Myocyte (in vitro differentiated cells): ENCODE data around the gene ACTR1A. TPM values are rescaled to one million over a fixed set of nuclear protein-coding genes. Genes with fewer than 3 reads are reported as not detected.

Experiments used
- DNase-seq: peaks from one replicate; pipeline ENCODE4 v3.0.0-alpha.2; 2012; ENCODE audit warnings: low read depth
- total RNA-seq: library from RNA; depleted of rRNA; stranded (reverse); fragments of >200 nt; gene quantifications from 2 replicates; pipeline ENCODE4 v1.2.3, GENCODE V29; 2014

ACTR1A gene
- total RNA-seq, 1 donor from 2014 or later = 206 TPM

DNA sequence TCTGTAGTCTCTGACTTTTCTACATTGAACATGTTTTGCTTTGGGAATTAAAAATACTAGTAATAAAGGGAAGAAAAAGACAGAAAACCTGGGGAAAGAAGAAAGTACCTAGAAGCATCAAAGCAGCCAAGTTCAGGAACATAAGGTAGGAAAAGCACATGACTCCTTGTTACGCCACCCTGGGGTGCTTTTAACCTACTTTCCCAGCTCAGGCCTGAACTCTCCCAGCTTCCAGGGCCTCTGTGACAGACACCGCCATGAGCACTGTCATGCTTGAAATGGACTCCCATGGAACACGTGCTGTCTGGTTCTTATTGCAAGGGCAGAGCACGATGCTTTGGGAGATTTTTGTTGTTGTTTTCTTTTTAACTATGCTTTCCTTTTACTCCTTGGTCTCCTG, 11.4 kb downstream of the ACTR1A start:
- no peak for DNase-seq

DNA sequence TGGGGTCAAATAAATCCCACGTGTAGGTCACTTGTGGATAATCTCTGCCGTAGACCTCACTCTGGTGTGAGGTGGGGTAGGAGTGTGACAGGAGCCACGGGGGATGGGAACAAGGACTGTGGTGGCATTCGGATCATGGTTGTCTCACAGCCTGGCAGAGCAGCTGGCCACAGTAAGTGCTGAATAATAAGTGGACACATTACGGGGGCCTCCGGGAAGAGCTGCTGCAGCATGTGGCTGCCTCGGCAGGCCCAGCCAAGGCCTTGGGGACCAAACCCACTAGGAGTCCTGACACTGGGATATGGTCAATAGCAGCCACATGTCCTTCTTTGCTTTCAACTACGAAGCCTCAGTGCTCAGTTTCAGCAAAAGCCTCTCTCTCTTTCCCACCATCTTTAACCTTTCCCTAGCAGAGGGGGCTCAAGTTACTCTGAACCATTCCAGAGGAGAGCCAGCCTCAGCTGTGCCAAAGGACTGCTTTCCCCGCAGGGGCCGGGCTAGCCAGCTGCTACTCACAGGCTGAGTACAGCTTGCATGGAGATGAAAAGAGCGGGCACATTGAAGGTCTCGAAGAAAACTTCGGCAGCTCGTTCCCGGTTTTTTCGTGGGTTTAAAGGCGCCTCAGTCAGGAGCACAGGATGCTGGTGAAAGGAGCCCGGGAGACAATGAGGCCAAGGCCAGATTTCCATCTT, 17.3 kb downstream of the ACTR1A start:
- DNase-seq = peak; percentile 66

- DNase-seq = no peak
These were observed 18.5 kb downstream of the ACTR1A start for GRCh38 chr10:102484021-102484420.

DNA sequence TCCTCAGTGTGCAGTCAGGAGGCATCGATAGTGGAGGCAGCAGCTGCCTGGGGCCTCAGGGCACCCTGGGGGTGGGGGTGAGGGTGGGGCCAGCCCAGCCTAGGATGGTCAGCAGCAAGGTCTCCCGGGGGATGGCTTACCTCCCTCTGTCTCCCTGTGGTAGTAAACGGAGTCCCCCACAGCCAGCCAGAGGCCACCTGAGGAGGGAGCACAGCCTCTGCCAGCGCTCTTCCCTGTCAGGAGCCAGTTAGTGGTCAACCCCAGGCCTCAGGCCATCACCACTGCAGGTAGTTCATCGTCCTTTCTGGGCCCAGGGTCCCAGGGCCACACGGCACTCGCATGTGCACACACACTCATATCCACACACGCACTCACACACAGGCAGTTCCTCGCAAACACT, 22.1 kb downstream of the ACTR1A start:
- DNase-seq = no peak

- DNase-seq = no peak
These were observed 22.9 kb downstream of the ACTR1A start for GRCh38 chr10:102479651-102480050.

DNA sequence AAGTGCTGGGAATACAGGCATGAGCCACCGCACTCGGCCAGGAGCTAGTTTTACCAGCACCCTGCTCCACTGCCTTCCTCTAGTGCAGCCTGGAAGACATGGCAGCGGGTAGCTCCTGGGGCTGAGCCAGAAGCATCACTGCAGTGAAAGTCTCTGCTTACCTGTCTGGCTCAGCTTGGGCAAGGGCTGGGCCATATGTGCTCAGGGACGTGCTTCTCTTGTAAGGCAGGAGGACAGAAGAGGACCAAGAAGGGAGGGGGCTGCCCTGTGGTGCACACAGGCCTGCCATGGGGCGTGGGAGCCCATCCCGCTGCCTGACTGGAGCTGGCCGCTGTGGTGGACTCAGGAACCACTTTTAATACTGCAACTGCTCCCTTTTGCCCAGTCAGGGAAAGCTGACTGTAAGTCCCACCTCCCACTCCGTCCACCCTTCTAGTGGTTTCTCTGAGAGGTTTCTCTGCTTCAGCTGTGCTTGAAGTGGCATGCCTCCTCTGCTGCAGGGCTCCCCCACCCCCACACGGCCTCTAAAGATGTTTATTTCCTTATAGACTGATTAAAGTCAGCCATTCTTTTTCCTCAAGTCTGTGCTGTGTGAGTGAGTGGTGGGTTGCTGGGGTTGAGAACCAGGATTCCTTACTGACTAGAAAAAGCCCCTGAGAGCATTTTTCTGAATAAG, 25.9 kb downstream of the ACTR1A start:
- DNase-seq = no peak

DNA sequence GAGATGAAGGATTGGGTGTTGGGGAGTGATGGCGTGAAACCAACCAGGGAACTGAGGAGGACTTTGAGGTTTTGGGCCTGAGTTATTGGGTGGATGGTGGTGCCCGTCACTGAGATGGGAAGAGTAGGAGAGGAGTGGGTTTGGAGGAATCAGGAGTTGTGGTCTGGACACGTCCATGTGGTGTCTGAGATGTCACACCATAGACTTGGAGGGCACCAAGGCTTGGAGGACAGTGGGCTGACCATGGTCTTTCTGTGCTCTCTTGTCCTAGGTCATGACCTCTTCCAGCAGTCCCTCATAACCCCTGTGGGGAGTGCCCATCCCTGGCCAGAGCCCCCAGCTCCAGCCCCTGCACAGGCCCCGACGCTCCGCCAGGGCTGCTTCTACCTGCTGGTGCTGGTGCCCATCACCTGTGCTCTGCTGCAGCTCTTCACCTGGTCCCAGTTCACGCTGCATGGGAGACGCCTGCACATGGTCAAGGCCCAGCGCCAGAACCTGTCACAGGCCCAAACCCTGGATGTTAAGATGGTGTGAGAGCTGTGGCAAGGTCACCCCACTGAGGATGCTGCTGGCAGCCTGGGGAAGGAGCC, 27.0 kb downstream of the ACTR1A start:
- no peak for DNase-seq

DNA sequence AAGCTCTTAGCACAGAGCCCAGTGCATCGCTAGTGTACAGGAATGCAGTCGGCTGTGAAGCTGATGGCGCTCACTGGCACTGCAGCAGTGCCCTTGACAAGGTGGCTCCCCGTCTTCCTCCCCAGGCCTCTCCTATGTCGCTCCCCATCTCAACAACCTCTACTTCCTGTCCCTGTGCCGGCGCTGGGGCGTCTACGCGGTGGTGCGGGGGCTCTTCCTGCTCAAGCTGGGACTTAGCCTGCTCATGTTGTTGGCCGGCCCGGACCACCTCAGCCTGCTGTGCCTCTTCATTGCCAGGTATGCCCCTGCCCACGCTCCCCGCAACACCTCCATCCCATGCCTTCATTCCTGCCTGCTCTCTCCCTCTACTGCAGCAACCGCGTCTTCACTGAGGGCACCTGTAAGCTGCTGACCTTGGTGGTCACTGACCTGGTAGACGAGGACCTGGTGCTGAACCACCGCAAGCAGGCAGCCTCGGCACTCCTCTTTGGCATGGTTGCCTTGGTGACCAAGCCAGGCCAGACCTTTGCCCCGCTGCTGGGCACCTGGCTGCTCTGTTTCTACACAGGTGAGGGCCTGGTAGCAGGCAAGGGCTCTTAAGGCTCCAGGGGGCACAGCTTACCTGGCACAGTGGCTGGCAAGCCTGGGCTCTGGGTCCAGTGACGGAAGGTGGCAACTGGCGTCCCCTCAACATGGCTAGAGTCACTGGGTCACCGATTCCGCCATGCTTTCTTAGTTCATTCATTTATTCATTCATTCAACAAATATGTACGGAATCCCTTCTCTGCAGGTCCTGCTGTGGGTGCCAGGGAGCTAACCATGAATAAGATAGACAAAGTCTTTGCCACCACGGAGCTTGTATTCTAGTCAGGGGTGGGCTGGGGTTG, 28.8 kb downstream of the ACTR1A start:
- no peak for DNase-seq

- DNase-seq = no peak
These were observed 31.6 kb downstream of the ACTR1A start for GRCh38 chr10:102470579-102471546.

DNA sequence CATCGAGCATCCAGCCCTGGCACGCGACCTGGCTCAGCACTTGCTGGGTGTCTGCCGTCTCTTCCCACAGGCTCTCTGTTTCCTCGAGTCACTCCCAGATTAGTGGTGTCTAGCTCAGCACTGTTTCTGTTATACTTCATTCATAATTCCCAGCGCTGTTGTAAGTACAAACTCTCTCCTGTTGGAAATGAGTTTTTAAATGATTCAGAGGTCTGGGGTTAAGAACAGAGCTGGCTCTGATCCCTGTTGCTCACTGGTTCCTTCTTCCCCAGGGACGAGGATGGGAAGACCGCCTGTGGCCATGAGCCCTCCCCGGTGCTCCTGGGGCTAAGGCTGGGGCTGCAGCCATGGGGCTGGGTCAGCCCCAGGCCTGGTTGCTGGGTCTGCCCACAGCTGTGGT, 33.8 kb downstream of the ACTR1A start:
- DNase-seq = peak; percentile 33

GRCh38 chr10:102467971-102468438, 34.5 kb downstream of the ACTR1A start:
- no peak for DNase-seq

DNA sequence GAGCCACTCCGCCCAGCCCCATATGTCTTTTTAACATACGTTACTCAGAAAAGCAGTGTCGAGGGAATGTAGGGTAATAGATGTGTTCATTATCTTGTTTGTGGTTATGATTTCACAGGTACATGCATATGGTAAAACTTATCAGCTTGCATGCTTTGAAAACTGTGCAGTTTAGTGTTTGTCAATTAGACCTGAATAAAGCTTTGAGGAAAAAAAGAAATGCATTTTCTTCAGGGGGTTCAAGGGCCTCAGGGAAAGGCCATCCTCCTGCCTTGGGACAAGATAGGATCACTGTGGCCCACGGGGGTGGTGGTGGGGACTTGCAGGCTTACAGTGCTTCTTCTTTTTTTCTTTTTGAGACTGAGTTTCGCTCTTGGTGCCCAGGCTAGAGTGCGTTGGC, 35.2 kb downstream of the ACTR1A start:
- DNase-seq = no peak

GRCh38 chr10:102465466-102465865, 37.0 kb downstream of the ACTR1A start:
- DNase-seq = no peak

DNA sequence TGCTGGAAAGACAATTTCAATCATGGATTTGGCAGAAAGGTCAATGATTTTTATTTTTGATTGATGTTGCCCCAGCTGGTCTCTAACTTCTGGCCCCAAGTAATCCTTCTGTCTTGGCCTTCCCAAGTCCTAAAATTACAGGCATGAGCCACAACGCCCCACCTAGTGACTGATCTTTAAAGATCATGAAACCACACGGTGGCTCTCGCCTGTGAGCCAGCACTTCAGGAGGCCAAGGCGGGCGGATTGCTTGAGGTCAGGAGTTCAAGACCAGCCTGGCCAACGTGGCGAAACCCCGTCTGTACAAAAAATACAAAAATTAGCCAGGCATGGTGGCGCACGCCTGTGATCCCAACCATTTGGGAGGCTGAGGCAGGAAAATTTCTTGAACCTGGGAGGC, 38.5 kb downstream of the ACTR1A start:
- DNase-seq = no peak

DNA sequence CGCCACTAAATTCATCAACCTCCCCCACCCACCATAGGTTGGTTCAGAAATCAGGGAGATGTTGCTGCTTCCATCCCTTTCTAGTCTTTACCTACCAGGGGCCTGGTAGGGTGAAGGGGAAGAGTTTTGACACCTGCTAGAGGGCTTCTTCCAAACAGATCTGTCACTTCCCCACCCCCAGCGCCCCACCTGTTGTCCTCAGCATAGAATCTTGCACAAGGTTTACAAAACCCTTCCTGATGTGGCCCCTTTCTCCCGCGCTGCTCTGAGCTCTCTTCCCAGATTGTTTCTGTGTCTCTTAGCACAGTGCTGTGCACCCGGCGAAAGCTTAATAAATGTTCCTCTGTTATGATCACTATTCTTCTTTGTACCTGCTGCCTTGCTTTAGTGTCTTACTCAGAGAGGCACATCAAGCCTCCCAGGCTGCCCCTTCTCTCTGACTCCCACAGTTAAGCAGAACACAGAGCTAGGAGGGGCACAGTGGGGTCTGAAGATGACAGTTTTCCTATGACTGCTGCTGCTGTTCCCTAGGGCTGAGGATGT, 39.9 kb downstream of the ACTR1A start:
- DNase-seq = peak; percentile 29

- peak; percentile 91 for DNase-seq
These were observed 41.1 kb downstream of the ACTR1A start for GRCh38 chr10:102461187-102462054.

DNA sequence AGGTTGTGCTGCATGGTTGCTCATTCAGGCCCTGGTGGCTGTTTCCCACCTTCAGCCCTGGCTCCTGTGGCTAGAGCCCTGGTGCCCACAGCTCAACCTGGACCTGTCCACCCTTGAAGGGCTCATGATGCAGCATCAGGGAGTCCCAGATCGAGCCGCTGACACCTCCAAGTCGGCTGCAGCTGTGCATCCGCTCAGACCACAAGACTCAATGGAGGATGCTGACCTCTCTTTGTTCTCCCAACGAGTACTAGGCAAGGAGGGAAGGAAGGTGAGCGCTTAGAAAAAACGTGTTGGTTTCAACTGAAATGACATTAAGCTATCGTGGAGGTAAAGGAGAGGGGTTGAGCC, 41.7 kb downstream of the ACTR1A start:
- no peak for DNase-seq

- no peak for DNase-seq
These were observed 43.9 kb downstream of the ACTR1A start for GRCh38 chr10:102458656-102459055.

GRCh38 chr10:102457591-102458150, 44.8 kb downstream of the ACTR1A start:
- DNase-seq = no peak
